Measurements from ENCODE around the gene SLC26A5.

SLC26A5 gene

DNA sequence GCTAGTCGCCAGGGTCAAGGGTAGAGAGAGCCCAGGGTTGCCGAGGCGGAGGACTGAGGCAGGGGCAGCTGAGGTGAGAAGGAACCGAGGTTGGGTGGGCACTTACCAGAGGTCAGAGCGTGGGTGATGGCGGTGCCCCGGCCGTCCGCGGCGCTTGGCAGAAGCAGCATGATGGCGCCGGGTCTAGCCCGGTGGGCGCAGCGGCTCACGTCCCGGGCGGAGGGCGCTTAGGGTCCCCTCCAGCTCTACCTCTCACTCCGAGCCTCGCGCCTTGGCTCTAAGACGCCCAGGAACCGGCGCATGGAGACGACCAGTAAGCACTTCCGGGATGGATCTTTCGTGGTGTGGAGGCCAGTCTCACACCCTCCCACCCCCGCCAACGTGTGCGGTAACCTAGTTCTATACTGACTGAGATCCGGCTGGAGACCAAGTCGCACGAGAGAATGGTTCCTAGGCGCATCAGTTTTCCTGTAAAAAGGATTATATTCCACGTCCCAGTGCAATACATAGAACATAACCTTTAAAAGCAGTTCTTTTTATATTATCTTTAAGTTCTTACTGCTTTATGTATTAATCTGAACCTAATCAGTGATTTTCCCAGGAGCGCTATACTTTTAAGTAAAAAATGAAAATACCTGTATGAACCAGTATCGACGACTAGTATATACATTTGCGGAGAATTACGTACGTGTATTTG is 101.4 kb downstream of the SLC26A5 start, which contains the start of gene DNAJC2:
Gene DNAJC2, minus strand, starts transcription at position 315 of the 697 bp plus-strand sequence. Its CDS starts 145 bp downstream, at position 170.
- peak; percentile 94 for DNase-seq

DNA sequence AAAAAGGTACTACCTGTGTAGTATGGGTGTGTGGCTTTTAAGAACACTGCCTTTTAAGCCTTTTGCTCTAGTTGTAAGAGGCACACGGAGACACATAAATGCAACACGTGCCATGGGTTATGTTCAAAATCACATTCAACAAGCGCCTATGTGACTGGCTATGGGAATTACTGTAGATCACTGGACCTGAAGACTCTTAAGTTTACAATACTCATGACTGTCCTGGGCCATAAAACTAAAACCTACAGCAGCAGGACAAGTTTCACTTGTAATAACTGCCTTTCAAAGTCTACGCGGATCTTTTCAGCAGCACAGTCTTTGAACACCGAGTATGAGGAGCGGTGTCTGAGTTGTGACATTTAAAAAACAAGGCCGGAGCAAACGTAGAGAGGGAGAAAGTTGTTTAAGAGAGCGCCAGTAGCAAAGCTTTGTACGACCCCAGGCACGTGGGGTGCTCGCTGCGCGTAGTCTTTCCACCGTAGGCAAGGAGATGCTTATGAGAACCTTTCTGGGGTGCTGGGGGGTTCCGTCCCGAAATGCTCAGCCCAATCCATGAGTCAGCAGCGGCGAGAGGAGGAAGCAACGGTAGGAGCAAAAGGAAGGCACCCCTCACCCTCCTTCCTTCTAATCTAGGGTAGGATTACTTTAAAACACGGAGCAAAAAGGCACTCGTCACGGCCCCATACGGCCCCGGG is 102.1 kb downstream of the SLC26A5 start:
- peak; percentile 48 for DNase-seq

DNA sequence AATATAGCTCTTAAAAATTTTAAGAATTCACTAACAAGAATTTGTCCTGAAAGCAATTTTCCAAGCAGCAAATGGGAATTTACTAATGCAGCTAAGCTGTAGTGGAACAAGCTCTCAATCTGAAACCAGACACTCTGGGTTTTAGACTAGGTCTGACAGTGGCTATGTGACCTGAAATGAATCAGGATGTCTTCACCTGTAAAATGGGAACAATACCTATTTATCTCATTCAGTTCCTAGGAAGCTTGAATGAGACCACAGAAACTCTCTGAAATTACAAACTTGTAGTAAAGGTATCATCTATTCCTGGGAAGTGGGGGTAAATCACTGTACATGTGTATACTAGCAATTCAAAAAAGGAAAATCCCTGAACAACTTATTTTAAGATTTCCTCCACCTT is 102.7 kb downstream of the SLC26A5 start:
- DNase-seq, result no peak

DNA sequence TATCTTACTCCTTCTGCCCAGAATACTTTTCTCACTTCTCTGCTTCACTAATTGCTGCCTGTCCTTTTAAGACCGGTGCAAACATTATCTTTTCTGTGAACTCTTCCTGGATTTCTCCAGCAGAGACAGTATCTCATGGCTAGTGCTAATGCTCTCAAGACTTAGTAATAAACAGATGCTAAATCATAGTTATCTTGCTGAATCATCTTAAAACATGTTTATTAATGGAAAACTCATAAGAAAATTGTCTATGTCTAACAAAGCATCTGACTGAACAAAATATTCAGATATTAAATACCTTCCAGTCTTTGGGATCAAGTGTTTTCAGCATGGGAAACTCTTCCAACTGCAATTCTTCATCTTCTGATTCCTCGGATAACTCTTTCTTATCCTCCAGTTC is 104.5 kb downstream of the SLC26A5 start:
- no peak for DNase-seq

DNA sequence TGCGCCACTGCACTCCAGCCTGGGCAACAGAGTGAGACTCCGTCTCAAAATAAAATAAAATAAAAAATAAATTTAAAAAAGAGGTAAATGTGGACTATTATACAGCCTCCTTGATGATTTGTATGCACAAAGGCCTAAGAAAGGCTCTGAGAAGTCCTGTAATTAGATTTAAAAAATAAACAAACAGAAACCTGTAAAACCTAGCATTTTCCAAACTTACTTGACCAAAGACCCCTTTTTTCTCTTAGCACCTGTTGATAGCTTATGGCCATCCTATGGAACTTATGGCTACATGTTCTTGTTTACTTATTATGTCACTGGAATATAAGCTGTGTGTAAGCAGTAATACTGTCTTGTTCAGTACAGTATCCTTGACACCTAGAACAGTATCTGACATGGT is 107.1 kb downstream of the SLC26A5 start:
- DNase-seq, result no peak

DNA sequence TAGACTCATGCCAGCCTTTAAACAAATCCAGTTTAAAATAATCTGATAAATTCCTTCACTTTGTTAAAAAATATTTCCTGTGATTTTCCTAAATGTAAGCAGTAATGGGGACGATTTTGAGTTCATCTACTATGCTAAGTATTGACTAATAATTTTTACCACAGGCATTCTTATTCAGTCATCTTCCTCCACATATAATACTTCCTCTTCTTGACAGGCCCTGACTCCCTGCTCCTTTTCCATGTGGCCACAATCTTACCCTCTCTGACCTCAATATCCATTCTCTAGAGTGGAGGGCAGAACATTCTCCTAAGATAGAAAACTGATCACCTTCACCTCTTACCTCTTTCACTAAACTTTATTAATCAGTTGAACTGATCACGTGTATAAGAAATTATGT is 109.2 kb downstream of the SLC26A5 start:
- DNase-seq, result no peak

DNA sequence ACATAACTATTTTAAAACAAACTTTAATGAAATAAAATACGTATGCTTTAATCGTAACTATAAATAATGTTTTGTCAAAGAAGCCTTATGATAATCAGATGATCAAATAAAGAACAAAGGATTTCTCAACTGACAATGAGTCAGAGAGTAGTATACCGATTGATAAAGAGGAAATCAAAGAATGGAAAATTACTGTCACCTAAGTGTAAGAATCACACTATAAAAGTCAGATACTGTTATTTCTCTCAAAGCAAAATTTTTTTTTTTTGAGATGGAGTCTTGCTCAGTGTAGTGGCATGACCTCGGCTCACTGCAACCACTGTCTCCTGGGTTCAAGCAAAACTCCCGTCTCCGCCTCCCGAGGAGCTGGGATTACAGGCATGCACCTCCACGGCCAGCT is 120.3 kb downstream of the SLC26A5 start:
- no peak for DNase-seq
